GM21786 (cell line): Measurements from ENCODE around the gene CTRL.
"Not testable (repeated sequence)": the region's sequence is repeated elsewhere in the genome, so short reads cannot be mapped to it uniquely, and the experiment has no call there.

Experiments used
- ATAC-seq: cut with Tn5 transposase; IDR thresholded peaks from one replicate; pipeline ENCODE4 v1.9.1; 2021; ENCODE audit not compliant: unreplicated experiment

Gene CTRL

GRCh38 chr16:67924140-67924906 lies 7.3 kb downstream of the CTRL start:
- ATAC-seq, result no peak

- no peak for ATAC-seq
These were observed 8.1 kb downstream of the CTRL start for GRCh38 chr16:67923414-67924116.

GRCh38 chr16:67922740-67923139 lies 8.9 kb downstream of the CTRL start:
- no peak for ATAC-seq

GRCh38 chr16:67922221-67922620 lies 9.4 kb downstream of the CTRL start:
- no peak for ATAC-seq

- no peak for ATAC-seq
These were observed 11.9 kb downstream of the CTRL start for GRCh38 chr16:67919622-67920221.

GRCh38 chr16:67917852-67918236 lies 13.8 kb downstream of the CTRL start:
- ATAC-seq, result no peak

- no peak for ATAC-seq
These were observed 14.4 kb downstream of the CTRL start for GRCh38 chr16:67917140-67917851.

- no peak for ATAC-seq
These were observed 15.6 kb downstream of the CTRL start for GRCh38 chr16:67915831-67916723.

GRCh38 chr16:67915496-67915769 lies 16.2 kb downstream of the CTRL start:
- not testable (repeated sequence) for ATAC-seq

GRCh38 chr16:67914758-67915495 lies 16.7 kb downstream of the CTRL start:
- no peak for ATAC-seq

GRCh38 chr16:67910158-67910557 lies 21.5 kb downstream of the CTRL start:
- ATAC-seq, result peak; percentile 50

GRCh38 chr16:67909056-67909742 lies 22.5 kb downstream of the CTRL start:
- ATAC-seq, result no peak

- no peak for ATAC-seq
These were observed 24.1 kb downstream of the CTRL start for GRCh38 chr16:67907397-67908180.

- no peak for ATAC-seq
These were observed 28.8 kb downstream of the CTRL start for GRCh38 chr16:67902831-67903230.

- no peak for ATAC-seq
These were observed 29.9 kb downstream of the CTRL start for GRCh38 chr16:67901734-67902133.

- ATAC-seq, result no peak
These were observed 34.4 kb downstream of the CTRL start for GRCh38 chr16:67897231-67897630.

GRCh38 chr16:67893743-67894399 lies 37.8 kb downstream of the CTRL start:
- no peak for ATAC-seq
